GM21786 (cell line): Measurements from ENCODE around the gene PTPRM.

Source experiments
- ATAC-seq: cut with Tn5 transposase; IDR thresholded peaks from one replicate; pipeline ENCODE4 v1.9.1; 2021; ENCODE audit not compliant: unreplicated experiment

Gene PTPRM

GRCh38 chr18:7789856-7790552 lies 222.9 kb downstream of the PTPRM start:
- no peak for ATAC-seq

DNA sequence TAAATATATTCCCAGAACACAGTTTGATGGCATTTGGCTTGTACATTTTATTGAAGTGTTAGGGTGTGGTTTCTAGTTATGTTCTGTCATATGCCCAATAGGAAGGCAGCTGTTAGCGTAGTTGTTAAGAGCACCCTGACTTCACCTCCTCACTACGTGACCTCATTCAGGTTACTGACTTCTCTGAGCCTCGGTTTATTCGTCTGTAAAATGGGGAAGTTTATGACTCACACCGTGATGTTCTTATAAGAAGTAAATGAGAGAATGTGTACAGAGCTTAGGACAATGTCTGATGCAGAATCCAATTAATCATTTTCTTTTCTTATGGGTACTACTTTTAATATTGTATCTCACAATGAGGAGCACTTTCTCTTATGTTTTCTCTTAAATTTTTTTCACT lies 226.0 kb downstream of the PTPRM start:
- ATAC-seq, result no peak

- no peak for ATAC-seq
Observed at GRCh38 chr18:7803956-7804469, 236.9 kb downstream of the PTPRM start.

GRCh38 chr18:7805096-7805495 lies 238.0 kb downstream of the PTPRM start:
- no peak for ATAC-seq

- no peak for ATAC-seq
Observed at GRCh38 chr18:7805880-7806279, 238.8 kb downstream of the PTPRM start.

GRCh38 chr18:7807936-7808453 lies 240.9 kb downstream of the PTPRM start:
- no peak for ATAC-seq

GRCh38 chr18:7808992-7809391 lies 241.9 kb downstream of the PTPRM start:
- no peak for ATAC-seq

- no peak for ATAC-seq
Observed at GRCh38 chr18:7809455-7809854, 242.3 kb downstream of the PTPRM start.

DNA sequence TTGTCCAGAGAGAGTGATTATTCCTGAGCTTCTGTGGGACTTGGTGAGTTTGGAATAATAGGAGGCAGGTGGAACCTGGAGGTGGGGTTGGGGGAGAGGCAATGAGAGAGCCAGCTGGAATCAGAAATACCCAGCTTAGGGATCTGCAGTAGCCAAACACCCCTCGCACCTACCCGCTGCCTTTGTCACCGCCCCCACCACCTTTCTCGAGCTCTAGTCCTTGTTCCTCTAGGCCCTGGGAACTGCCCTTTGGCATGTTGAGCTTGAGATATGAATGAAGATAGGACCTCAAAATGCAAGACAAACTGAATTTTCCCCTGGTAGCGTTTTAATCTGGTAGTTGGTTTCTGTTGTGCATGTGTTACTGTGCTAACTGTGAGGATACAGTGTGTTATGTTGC lies 242.9 kb downstream of the PTPRM start:
- ATAC-seq, result no peak

DNA sequence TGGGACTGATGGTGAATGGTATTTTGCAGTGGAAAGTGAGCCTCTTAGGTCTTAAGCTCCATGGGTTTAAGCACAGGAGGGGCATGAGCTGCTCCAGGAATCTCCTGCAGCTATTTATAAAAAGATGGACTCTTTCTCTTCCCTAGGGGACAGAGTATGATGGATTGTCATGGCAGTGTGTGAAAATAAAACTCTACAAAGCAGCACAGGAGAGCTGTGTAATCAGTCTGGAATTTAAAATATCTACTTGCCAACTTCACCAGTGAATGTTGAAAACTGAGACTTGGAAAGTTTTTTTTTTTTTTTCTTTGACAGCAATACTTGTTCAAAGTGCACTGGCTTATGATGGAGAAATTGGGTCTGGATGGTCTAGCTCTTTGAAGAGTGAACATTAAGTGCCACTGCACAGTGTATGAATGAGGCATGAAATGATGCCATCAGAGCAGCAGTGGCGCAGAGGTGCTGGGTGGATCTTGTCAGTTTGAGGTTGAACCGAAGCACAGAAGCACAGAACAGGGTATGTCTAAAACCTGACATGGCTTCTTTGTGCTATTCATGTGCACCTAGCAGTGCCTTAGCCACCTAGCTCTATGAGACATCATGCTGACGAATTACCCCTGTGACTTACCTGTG lies 245.4 kb downstream of the PTPRM start:
- no peak for ATAC-seq

DNA sequence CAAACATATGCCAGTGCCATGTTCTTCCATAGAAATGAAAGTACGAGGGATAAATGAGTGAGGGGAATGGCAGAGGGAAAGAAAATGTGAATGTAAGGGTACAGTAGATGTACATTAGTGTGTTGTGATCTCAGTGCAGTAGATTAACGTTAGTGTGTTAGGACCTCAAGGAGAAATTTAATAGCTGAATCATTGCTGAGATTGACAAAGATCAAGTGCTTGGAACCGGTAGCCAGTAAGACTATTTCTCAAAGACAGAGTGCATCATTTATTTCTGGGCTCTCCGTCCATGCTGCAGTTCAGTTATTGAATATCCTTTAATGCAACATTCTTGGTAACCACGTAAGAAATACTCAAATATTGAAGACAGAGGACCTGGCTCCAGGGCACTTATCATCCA lies 246.0 kb downstream of the PTPRM start:
- no peak for ATAC-seq

DNA sequence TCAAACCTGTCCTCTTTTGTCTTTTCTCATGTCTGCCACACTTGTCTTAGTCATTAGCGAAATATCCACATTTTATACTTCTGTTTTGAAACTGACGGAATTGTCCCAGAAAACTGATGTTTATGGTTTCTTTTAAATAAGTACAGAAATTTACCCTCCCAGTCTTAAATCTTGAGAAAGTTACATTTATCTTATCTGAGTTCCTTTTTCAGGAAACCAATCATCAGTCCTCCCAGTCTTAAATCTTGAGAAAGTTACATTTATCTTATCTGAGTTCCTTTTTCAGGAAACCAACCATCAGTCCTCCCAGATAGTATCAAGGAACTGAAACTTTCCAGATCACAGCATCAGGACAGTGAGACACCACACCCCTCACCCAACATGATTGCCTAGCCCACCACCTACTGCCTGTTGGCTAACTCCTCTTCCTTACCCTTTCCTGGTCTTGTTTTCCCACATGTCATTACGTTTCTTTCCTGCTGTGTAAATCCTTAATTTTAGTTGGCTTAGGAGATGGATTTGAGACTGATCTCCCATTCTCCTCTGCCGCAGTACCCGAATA lies 247.7 kb downstream of the PTPRM start:
- no peak for ATAC-seq

DNA sequence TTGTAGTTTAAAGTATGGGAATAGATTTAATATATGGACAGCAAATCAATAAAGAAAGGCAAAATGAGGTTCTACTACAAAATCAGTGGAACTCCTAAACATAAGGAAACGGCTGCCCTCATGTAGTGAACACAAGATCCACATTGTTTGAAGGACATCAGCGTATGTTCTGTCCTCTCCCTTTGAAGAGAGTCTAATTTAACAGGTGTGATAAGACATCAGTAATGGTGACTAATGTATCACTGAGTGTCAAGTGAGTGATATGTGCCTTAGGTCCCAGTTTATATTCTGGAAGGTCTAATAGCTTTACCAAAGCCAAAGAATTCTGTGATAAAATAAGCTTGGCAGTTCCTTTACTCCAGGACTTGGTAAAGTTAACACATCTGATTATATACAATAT lies 248.7 kb downstream of the PTPRM start:
- no peak for ATAC-seq

DNA sequence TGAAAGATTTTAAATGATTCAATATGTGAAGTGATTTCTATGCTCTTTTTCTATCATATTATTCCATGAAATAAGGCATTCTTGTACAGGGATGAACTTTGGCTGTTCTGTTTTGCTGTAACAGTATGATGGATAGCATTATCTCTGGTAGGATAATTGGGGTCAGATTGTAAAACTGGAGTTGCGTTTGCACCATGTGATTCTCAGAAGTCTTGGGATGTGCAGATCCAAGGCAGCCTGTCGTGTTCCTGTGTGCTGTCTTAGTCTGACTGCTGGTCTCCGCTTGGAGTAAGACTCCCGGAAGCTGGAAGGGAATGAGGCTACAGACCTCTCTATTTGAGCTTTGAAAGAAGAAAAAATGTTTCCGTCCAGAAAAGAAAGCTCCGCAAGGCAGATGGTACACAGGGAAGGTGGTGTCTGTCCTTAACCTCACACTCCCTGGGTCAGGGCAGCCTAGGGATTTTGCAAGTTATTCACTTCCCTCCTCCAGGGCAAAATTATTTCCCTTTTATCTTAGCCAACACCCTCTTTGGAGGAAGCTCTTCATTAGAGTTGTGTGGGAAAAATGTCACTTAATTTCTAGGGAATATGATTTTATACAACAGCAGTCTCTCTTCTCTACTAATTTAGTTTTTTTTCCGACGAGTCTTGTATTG lies 250.6 kb downstream of the PTPRM start:
- ATAC-seq, result no peak

- no peak for ATAC-seq
Observed at GRCh38 chr18:7821784-7822183, 254.7 kb downstream of the PTPRM start.

- no peak for ATAC-seq
Observed at GRCh38 chr18:7822435-7823331, 255.6 kb downstream of the PTPRM start.

GRCh38 chr18:7824970-7825369 lies 257.9 kb downstream of the PTPRM start:
- no peak for ATAC-seq

DNA sequence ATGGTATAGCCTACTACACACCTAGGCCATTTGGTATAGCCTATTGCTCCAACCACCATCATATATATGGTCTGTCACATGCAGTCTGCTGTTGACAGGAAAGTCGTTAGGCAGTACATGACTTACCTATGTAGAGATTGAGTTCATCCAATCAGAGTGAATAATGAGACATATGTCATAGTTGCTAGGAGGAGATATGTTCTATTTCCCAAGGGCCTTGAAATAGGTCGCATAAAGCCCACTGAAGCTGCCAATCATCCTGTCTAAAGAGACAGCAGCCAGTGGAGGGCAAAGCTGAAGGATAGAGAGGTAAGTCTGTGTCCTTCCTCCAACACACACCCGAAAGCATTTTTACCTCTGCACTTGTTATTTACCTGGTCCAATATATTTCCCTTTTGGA lies 263.4 kb downstream of the PTPRM start:
- peak; percentile 79 for ATAC-seq

GRCh38 chr18:7839548-7839947 lies 272.4 kb downstream of the PTPRM start:
- no peak for ATAC-seq

DNA sequence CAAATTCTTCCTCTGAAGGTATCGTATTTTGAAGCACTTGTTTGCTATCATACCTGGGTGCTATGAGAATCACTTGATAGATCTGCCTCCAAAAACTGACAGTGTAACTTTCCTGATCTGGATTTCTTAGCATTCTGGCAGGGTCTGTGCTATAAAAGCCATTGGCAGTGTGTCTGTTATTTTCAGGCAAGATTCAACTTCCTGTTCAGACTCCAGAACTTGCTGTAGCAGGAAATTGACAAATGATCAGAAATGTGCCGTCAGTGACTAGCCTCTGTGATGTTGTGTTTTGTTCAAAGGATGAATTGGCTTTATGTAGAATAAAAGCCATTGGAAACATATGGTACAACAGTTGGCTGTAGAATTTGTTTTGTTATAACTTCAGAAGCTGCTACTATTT lies 273.3 kb downstream of the PTPRM start:
- ATAC-seq, result no peak

GRCh38 chr18:7844017-7844416 lies 276.9 kb downstream of the PTPRM start:
- ATAC-seq, result no peak
